WTC11 (cell line): ENCODE results near the gene ARHGAP42.

ENCODE experiments used
- EMX1 ChIP-seq: fragments of 250-450 bp; sonication (Bioruptor Pico); IDR thresholded peaks from 2 replicates; pipeline ENCODE4 v1.8.0; 2021; ENCODE audit warnings: mild to moderate bottlenecking
- IRF2 ChIP-seq: sonication (generic); formaldehyde crosslinking; IDR thresholded peaks from 2 replicates; pipeline ENCODE4 v1.8.0; 2022; ENCODE audit warnings: low read depth, missing genetic modification reagents, borderline replicate concordance
- JAZF1 ChIP-seq: fragments of 250-450 bp; sonication (Bioruptor Pico); IDR thresholded peaks from 2 replicates; pipeline ENCODE4 v1.9.0; 2021; ENCODE audit warnings: moderate library complexity, mild to moderate bottlenecking, inconsistent platforms
- JUN ChIP-seq: sonication (generic); formaldehyde crosslinking; IDR thresholded peaks from 2 replicates; pipeline ENCODE4 v1.8.0; 2023; ENCODE audit warnings: mild to moderate bottlenecking, missing genetic modification reagents
- NR3C1 ChIP-seq: sonication (generic); formaldehyde crosslinking; conservative IDR thresholded peaks from 2 replicates; pipeline ENCODE4 v1.8.1; 2023; ENCODE audit warnings: low read depth, mild to moderate bottlenecking, missing genetic modification reagents
- RORB ChIP-seq: fragments of 250-450 bp; sonication (Bioruptor Pico); IDR thresholded peaks from 2 replicates; pipeline ENCODE4 v1.9.0; 2021; ENCODE audit warnings: mild to moderate bottlenecking
- SMAD4 ChIP-seq: sonication (generic); formaldehyde crosslinking; IDR thresholded peaks from 2 replicates; pipeline ENCODE4 v1.8.0; 2022; ENCODE audit warnings: mild to moderate bottlenecking, missing genetic modification reagents
- SP1 ChIP-seq: sonication (generic); formaldehyde crosslinking; conservative IDR thresholded peaks from 2 replicates; pipeline ENCODE4 v1.8.1; 2022; ENCODE audit warnings: missing genetic modification reagents
- TEAD4 ChIP-seq: sonication (generic); formaldehyde crosslinking; IDR thresholded peaks from 2 replicates; pipeline ENCODE4 v1.8.0; 2022; ENCODE audit warnings: mild to moderate bottlenecking, missing genetic modification reagents
- TF ChIP-seq, protein P1 (sequence below): sonication (generic); formaldehyde crosslinking; IDR thresholded peaks from 2 replicates; pipeline ENCODE4 v1.8.0; 2022; ENCODE audit warnings: missing genetic modification reagents
- TF ChIP-seq, protein P2 (sequence below): fragments of 200-600 bp; IDR thresholded peaks from 2 replicates; pipeline ENCODE4 v1.8.0; 2022; ENCODE audit warnings: antibody characterized with exemption
- TF ChIP-seq, protein P3 (sequence below): sonication (generic); formaldehyde crosslinking; IDR thresholded peaks from 2 replicates; pipeline ENCODE4 v1.8.1; 2023; ENCODE audit warnings: mild to moderate bottlenecking, missing genetic modification reagents
- TF ChIP-seq, protein P4 (sequence below): sonication (generic); formaldehyde crosslinking; IDR thresholded peaks from 2 replicates; pipeline ENCODE4 v1.8.1; 2023; ENCODE audit warnings: mild to moderate bottlenecking, missing genetic modification reagents, moderate library complexity
- TF ChIP-seq, protein P5 (sequence below): sonication (generic); formaldehyde crosslinking; IDR thresholded peaks from 2 replicates; pipeline ENCODE4 v1.8.0; 2022; ENCODE audit warnings: mild to moderate bottlenecking, missing genetic modification reagents

DNA sequence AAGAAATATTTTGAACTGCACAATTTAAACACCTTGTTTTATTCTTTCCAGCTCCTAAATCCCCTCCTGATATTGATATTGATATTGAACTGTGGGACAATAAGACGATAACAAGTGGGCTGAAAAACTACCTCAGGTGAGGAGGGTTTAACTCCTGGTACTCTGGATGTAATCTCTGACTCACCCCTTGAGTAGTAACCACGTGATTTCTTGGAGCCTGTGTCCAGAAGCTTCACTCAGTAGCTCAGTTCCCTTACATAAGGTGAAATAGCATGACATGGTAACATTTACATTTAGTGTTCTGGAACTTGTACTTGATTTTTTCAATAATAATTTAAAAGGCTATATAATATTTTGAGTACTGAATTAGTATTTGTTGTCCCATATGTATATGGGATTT lies 274.5 kb downstream of the ARHGAP42 start:
- no peak for TF ChIP-seq JUN (CRISPR knock-in tag)
- TF ChIP-seq, protein P1, sequence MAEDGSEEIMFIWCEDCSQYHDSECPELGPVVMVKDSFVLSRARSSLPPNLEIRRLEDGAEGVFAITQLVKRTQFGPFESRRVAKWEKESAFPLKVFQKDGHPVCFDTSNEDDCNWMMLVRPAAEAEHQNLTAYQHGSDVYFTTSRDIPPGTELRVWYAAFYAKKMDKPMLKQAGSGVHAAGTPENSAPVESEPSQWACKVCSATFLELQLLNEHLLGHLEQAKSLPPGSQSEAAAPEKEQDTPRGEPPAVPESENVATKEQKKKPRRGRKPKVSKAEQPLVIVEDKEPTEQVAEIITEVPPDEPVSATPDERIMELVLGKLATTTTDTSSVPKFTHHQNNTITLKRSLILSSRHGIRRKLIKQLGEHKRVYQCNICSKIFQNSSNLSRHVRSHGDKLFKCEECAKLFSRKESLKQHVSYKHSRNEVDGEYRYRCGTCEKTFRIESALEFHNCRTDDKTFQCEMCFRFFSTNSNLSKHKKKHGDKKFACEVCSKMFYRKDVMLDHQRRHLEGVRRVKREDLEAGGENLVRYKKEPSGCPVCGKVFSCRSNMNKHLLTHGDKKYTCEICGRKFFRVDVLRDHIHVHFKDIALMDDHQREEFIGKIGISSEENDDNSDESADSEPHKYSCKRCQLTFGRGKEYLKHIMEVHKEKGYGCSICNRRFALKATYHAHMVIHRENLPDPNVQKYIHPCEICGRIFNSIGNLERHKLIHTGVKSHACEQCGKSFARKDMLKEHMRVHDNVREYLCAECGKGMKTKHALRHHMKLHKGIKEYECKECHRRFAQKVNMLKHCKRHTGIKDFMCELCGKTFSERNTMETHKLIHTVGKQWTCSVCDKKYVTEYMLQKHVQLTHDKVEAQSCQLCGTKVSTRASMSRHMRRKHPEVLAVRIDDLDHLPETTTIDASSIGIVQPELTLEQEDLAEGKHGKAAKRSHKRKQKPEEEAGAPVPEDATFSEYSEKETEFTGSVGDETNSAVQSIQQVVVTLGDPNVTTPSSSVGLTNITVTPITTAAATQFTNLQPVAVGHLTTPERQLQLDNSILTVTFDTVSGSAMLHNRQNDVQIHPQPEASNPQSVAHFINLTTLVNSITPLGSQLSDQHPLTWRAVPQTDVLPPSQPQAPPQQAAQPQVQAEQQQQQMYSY (CRISPR knock-in tag), result no peak
- no peak for TF ChIP-seq RORB (CRISPR knock-in tag)
- TF ChIP-seq, protein P2, sequence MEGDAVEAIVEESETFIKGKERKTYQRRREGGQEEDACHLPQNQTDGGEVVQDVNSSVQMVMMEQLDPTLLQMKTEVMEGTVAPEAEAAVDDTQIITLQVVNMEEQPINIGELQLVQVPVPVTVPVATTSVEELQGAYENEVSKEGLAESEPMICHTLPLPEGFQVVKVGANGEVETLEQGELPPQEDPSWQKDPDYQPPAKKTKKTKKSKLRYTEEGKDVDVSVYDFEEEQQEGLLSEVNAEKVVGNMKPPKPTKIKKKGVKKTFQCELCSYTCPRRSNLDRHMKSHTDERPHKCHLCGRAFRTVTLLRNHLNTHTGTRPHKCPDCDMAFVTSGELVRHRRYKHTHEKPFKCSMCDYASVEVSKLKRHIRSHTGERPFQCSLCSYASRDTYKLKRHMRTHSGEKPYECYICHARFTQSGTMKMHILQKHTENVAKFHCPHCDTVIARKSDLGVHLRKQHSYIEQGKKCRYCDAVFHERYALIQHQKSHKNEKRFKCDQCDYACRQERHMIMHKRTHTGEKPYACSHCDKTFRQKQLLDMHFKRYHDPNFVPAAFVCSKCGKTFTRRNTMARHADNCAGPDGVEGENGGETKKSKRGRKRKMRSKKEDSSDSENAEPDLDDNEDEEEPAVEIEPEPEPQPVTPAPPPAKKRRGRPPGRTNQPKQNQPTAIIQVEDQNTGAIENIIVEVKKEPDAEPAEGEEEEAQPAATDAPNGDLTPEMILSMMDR, result no peak
- TF ChIP-seq EMX1 (CRISPR knock-in tag), result no peak
- no peak for TF ChIP-seq IRF2 (CRISPR knock-in tag)
- TF ChIP-seq NR3C1 (CRISPR knock-in tag), result no peak
- TF ChIP-seq, protein P3, sequence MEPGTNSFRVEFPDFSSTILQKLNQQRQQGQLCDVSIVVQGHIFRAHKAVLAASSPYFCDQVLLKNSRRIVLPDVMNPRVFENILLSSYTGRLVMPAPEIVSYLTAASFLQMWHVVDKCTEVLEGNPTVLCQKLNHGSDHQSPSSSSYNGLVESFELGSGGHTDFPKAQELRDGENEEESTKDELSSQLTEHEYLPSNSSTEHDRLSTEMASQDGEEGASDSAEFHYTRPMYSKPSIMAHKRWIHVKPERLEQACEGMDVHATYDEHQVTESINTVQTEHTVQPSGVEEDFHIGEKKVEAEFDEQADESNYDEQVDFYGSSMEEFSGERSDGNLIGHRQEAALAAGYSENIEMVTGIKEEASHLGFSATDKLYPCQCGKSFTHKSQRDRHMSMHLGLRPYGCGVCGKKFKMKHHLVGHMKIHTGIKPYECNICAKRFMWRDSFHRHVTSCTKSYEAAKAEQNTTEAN (CRISPR knock-in tag), result no peak
- TF ChIP-seq SMAD4 (CRISPR knock-in tag), result no peak
- TF ChIP-seq, protein P4, sequence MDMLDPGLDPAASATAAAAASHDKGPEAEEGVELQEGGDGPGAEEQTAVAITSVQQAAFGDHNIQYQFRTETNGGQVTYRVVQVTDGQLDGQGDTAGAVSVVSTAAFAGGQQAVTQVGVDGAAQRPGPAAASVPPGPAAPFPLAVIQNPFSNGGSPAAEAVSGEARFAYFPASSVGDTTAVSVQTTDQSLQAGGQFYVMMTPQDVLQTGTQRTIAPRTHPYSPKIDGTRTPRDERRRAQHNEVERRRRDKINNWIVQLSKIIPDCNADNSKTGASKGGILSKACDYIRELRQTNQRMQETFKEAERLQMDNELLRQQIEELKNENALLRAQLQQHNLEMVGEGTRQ (CRISPR knock-in tag), result no peak
- TF ChIP-seq TEAD4, result no peak
- TF ChIP-seq, protein P5, sequence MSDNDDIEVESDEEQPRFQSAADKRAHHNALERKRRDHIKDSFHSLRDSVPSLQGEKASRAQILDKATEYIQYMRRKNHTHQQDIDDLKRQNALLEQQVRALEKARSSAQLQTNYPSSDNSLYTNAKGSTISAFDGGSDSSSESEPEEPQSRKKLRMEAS (CRISPR knock-in tag), result no peak
- no peak for TF ChIP-seq SP1 (CRISPR knock-in tag)
- TF ChIP-seq JAZF1 (CRISPR knock-in tag), result no peak
